HG02798 (cell line): ENCODE measurements around the gene TATDN2.

Experiments
- ATAC-seq: cut with Tn5 transposase; IDR thresholded peaks from one replicate; pipeline ENCODE4 v1.9.1; 2021; ENCODE audit warnings: mild to moderate bottlenecking; ENCODE audit not compliant: unreplicated experiment, poor library complexity

The TATDN2 gene

GRCh38 chr3:10234526-10235230, 13.6 kb upstream of the TATDN2 start:
- ATAC-seq = no peak

- ATAC-seq = no peak
Measured at GRCh38 chr3:10235551-10235950, 12.7 kb upstream of the TATDN2 start.

DNA sequence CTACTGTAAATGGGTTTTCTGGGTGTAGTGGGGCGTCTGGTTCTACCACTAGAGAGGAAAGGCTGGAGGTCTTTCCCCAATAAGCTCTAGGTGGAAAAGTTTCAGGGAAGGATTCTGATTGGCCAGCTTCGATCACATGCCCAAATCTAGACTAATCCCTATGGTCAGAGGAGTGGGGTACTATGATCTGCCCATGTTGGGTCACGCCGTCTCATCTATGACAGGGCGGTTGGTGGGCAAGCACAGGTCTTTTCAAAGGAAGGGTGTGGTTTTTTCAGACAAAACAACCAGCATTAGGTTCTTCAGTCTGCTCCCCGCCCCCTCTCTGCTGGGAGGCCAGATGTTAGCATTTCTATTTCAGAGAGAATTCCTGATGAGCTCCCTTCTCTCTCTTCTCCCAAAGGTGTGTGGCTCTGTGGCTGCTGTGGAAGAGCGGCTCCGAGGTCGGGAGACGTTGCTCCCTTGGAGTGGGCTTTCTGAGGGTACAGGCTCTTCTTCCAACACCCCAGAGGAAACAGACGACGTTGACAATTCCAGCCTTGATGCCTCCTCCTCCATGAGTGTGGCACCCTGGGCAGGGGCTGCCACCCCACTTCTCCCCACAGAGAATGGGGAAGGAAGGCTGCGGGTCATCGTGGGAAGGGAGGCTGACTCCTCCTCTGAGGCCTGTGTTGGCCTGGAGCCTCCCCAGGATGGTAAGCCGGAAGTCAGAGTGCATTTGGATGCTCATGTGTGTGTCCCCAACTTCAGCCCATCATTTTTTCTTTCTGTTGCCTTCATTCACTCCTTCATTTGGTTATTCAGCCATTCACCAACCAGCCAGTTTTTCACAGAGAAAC, 9.7 kb upstream of the TATDN2 start:
- no peak for ATAC-seq

DNA sequence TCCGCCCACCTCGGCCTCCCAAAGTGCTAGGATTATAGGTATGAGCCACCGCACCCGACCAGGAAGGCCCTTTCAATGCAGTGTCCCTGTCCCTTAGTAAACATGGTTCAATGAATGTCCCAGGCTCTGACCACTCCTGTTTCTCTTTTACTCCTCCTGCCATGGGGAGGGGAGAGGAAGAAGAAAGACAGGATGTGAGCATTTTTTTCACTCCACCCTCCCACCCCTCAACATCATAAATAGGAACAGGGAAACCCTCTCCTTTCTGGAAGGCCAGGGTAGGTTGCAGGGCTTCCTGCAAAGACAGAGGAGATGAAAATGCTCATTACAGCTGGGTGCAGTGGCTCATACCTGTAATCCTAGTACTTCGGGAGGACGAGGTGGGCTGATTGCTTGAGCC, 7.5 kb upstream of the TATDN2 start:
- no peak for ATAC-seq

- ATAC-seq = no peak
Measured at GRCh38 chr3:10242182-10243065, 5.8 kb upstream of the TATDN2 start.

DNA sequence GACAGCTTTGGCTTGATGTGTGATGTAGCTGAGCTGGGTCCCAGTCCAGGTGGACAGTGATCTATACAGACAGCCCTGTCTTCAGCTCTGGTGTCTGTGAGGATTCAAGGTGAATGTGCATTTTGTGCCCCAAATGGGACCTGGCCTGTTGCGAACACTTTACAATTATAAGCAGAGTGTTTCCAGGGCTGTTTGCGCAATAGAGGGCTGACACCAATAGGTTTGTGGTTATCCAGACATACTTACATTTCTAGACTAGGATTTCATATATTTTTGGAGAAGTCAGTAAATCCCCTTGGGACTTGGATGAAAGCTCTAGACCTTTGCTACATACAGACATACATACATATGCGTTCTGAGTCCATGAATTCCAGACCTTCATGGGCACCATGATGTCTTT, 4.2 kb upstream of the TATDN2 start:
- no peak for ATAC-seq

- ATAC-seq = no peak
Measured at GRCh38 chr3:10245081-10245712, 3.1 kb upstream of the TATDN2 start.

GRCh38 chr3:10247679-10248183, 528 bp upstream of the TATDN2 start:
- ATAC-seq = no peak

DNA sequence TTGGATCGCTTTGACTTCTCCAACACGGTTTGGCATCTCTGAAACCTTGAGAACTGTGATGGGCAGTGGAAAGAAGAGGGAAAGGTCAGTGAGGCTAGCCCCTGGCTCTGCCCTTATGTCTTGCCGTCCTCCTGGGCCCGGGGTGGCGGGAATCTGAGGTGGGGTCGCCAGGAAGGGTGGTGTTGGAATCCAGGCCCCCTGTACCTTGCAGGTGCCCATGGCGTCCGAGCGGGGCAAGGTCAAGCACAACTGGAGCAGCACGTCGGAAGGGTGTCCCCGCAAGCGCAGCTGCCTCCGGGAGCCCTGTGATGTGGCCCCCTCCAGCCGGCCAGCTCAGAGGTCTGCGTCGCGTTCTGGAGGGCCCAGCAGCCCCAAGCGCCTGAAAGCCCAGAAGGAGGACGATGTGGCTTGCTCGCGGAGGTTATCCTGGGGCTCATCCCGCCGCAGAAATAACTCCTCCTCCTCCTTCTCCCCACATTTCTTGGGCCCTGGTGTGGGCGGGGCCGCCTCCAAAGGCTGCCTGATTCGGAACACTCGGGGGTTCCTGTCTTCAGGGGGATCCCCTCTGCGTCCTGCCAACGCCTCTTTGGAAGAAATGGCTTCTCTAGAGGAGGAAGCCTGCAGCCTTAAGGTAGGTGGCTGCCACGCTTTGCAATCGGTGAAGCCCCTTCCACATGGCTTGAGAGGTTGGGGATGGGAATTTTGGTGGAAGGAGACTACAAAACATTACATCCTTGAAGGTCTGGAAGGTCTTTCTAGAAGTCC, 907 bp downstream of the TATDN2 start:
- ATAC-seq = no peak

DNA sequence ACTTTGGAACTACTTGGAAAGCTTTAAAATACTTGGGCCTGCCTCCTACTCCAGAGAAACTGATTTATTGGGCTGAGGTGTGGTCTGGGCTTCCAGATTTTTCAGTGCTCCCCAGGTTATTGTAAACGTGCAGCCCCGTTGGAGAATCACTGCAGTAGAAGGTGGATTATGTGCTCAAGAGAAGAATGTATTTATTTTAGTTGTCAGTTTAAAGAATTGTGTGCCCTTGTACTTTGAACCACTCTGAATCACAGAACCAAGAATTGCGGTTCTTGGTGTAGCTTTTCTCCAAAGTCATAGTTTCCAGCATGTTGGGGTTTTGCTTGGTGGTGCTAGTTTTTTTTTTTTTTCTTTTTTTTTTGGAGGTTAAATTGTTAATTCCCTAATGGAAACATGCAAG, 1.6 kb downstream of the TATDN2 start:
- no peak for ATAC-seq

GRCh38 chr3:10251006-10251405, 2.7 kb downstream of the TATDN2 start:
- ATAC-seq = no peak

DNA sequence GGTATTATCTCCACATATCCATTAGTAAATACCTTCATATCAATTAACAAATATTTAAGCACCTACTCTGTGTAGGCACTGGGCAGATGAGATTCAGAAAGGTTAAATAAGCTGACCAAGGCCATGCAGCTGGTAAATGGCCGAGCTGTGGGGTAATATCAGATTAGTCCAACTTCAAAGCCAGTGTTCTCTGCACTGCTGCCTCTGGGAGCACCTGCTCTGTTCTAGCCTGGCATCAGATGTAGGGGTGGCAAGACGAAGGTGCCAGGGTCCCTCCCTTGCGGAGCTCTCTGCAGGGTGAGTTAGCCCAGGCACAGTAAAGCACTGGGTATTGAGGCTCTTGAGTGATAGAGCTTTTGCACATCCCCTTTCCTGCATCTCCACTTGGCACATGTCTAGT, 5.5 kb downstream of the TATDN2 start:
- no peak for ATAC-seq

GRCh38 chr3:10255835-10256234, 7.6 kb downstream of the TATDN2 start:
- ATAC-seq = no peak

GRCh38 chr3:10259036-10259435, 10.8 kb downstream of the TATDN2 start:
- ATAC-seq = no peak

- ATAC-seq = no peak
Measured at GRCh38 chr3:10259798-10260197, 11.5 kb downstream of the TATDN2 start.

DNA sequence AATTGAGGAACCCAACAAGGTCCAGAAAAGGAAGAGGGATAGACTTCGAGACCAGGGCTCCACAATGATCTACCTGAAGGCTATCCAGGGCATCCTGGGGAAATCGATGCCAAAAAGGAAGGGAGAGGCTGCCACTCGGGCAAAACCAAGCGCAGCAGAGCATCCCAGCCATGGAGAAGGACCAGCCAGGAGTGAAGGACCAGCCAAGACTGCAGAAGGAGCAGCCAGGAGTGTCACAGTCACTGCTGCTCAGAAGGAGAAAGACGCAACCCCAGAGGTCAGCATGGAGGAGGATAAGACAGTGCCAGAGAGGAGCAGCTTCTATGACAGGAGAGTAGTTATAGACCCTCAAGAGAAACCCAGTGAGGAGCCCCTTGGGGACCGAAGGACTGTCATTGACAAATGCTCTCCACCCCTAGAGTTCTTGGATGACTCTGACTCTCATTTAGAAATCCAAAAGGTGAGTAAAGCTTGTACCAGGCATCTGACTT, 12.0 kb downstream of the TATDN2 start:
- no peak for ATAC-seq

DNA sequence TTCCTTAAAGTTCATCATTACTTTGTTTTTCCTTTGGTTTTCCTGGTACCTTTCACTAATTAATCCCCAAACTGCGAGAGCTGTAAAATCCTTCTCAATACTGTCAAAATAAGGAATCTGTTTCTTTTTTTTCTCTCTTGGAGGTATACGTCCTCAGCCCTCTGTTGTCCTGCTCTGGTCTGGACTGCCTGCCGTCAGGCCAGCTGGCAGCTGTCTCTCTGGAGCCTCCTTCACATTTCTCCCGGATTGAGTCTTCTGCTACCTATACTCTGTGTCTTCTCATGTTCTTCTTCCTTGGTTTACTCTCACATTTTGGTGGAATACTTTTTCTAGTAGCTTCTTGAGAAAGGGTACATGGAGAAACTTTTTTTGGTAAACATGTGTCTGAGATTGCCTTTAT, 13.8 kb downstream of the TATDN2 start:
- ATAC-seq = no peak

- ATAC-seq = no peak
Measured at GRCh38 chr3:10263646-10264363, 15.5 kb downstream of the TATDN2 start.

GRCh38 chr3:10265833-10266232, 17.6 kb downstream of the TATDN2 start:
- ATAC-seq = no peak
